Measurements from ENCODE around the gene MXRA8. TPM values are rescaled to one million over a fixed set of nuclear protein-coding genes. Genes with fewer than 3 reads are reported as not detected.
A peak's percentile ranks its signal among the peaks of the same experiment; 100 is the strongest.

MXRA8 gene
- total and polyA plus RNA-seq, 7 donors: 7.2 to 24.3 (median 10.1) TPM

GRCh38 chr1:1346501-1346890, 11.9 kb downstream of the MXRA8 start:
- peak overlapping the region; percentile 97 for H3K27ac ChIP-seq
- no peaks in the 10 kb centered on the region for H3K27me3 ChIP-seq (ENCODE audit: insufficient read depth in 3 of 3, low read length in 2 of 3)
- intact Hi-C loops (cut with DNase I): loop anchor here in 1 of 2 donors (5.0 kb wide), 1 partner anchor 39 kb away; the partner anchor contains the start of genes ACAP3 and PUSL1
- TF ChIP-seq CTCF (IDR thresholded peaks at IDR 0.05): no peak
- H3K9me3 ChIP-seq: no peaks in the 10 kb centered on the region
- ATAC-seq (no peak), DNase-seq (no peak)
- peak overlapping the region; percentile 73 for H3K4me3 ChIP-seq
- H3K4me1 ChIP-seq: peaks cover 55% of the 10 kb centered on the region
- 65 to 83% (median 65%) methylated on average over 10 of the region's 10 CpGs for WGBS, 3 donors
- H3K36me3 ChIP-seq (ENCODE audit: insufficient read depth in 1 of 2, low read depth in 1 of 2): peaks cover 0 to 4% of the 10 kb centered on the region in 2 donors

- intact Hi-C loops (cut with DNase I): loop anchor here in 1 of 2 donors (5.0 kb wide), 1 partner anchor 39 kb away; the partner anchor contains the start of genes ACAP3 and PUSL1
- Histone ChIP-seq H3K27me3 (ENCODE audit: insufficient read depth in 3 of 3, low read length in 2 of 3) (no peaks in the 10 kb centered on the region), H3K4me3 (peak overlapping the region; percentile 73), H3K4me1 (peaks cover 53% of the 10 kb centered on the region), H3K9me3 (no peaks in the 10 kb centered on the region), H3K27ac (peak overlapping the region; percentile 97), H3K36me3 (ENCODE audit: insufficient read depth in 1 of 2, low read depth in 1 of 2) (peaks cover 4 to 9% of the 10 kb centered on the region in 2 donors)
- no peak for TF ChIP-seq CTCF (IDR thresholded peaks at IDR 0.05)
- ATAC-seq (no peak), DNase-seq (no peak)
- 29 to 44% (median 31%) methylated on average over 9 to 12 of the region's 12 CpGs for WGBS, 3 donors
Measured at GRCh38 chr1:1345860-1346500, 12.4 kb downstream of the MXRA8 start.

DNA sequence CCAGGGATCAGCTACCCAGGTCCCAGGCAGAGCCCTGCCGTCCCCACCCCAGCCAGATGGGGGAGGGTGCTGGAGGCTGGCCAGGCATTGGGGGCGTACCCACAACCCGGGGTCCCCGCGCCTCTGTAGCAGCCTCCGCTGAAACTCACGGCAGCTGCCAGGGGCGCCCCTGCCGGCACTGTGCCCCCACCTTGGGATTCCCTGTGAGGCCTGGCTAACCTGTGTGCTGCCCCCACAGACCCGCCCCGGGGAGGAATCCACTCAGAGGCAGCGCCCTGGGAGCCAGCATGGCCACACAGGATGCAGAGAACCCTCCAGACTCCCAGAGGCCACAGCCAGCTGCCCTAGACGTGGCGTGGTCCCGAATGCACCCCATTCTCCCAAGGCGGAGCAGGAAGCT, 13.0 kb downstream of the MXRA8 start:
- Histone ChIP-seq H3K9me3 (no peaks in the 10 kb centered on the region), H3K4me3 (peak overlapping the region; percentile 73), H3K4me1 (peaks cover 53% of the 10 kb centered on the region), H3K27me3 (ENCODE audit: insufficient read depth in 3 of 3, low read length in 2 of 3) (no peaks in the 10 kb centered on the region), H3K36me3 (ENCODE audit: insufficient read depth in 1 of 2, low read depth in 1 of 2) (peaks cover 4 to 11% of the 10 kb centered on the region in 2 donors), H3K27ac (peak overlapping the region; percentile 97)
- ATAC-seq: no peak
- intact Hi-C loops (cut with DNase I): loop anchor here in 1 of 2 donors (5.0 kb wide), 1 partner anchor 38 kb away; the partner anchor contains the start of genes ACAP3 and PUSL1
- 43 to 58% (median 54%) methylated on average over 15 to 16 of the region's 16 CpGs for WGBS, 3 donors
- TF ChIP-seq CTCF (IDR thresholded peaks at IDR 0.05): no peak
- DNase-seq: no peak

DNA sequence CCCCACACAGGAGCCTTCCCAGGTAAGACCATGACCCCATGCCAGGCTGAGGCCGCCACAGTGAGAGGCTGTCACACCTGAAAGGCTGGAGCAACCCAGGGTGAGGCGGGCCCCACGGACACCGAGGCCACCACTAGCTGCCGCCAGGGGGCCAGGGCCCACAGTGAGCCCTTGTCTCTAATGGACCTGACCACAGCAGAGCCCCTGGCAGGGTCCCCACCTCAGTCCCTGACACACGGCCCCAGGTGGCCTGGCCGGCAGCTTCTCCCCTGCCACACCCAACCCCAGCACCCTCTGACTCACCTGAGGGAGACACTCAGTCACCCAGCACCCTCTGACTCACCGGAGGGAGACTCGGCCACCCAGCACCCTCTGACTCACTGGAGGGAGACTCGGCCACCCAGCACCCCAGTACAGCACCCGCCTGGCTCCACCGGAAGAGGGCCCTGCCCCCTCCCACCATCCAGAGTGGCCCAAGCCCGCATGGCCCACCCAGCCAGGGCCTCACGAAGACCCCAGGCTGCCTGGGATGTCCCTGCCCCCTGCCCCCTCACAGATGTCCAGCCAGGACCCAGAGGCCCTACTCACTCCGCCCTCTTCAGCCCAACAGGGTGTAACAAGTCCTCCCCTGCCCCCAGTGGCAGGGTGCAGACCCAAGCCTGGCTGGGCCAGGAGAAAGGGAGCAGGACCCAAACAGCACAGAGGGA, 13.5 kb downstream of the MXRA8 start:
- Histone ChIP-seq H3K4me3 (peak overlapping the region; percentile 73), H3K36me3 (ENCODE audit: insufficient read depth in 1 of 2, low read depth in 1 of 2) (peaks cover 4 to 16% of the 10 kb centered on the region in 2 donors), H3K27me3 (ENCODE audit: insufficient read depth in 3 of 3, low read length in 2 of 3) (no peaks in the 10 kb centered on the region), H3K9me3 (no peaks in the 10 kb centered on the region), H3K4me1 (peaks cover 53% of the 10 kb centered on the region), H3K27ac (peak overlapping the region; percentile 97)
- TF ChIP-seq CTCF (IDR thresholded peaks at IDR 0.05): peak; percentile 37
- intact Hi-C loops (cut with DNase I): loop anchor here in 1 of 2 donors (5.0 kb wide), 1 partner anchor 38 kb away; the partner anchor contains the start of genes ACAP3 and PUSL1
- WGBS, 3 donors: 45 to 55% (median 47%) methylated on average over 13 to 15 of the region's 15 CpGs
- ATAC-seq: peak; percentile 62 to 75 (median 72)
- peak; percentile 67 to 86 for DNase-seq

Data from psoas muscle (tissue), 8 donors.